Aorta (tissue), 5 donors: ENCODE measurements around the gene CABP7. TPM values are rescaled to one million over a fixed set of nuclear protein-coding genes. Genes with fewer than 3 reads are reported as not detected.

ENCODE experiments used
- ATAC-seq: fragments of 200-7000 bp; cut with Tn5 transposase; one replicate; pipeline ENCODE4 v1.9.1; 2022; ENCODE audit warnings: moderate library complexity; ENCODE audit not compliant: low FRiP score
- DNase-seq, 2 donors: peaks; one replicate each; pipeline ENCODE4 v3.0.0-alpha.2; 2020
- H3K27ac ChIP-seq, 2 donors: one replicate each; pipeline ENCODE4 v1.5.1; 2013; ENCODE audit warnings: low read length in 2 of 2, mild to moderate bottlenecking in 2 of 2, moderate library complexity in 2 of 2, control low read depth in 1 of 2, inconsistent platforms in 1 of 2, low read depth in 1 of 2
- H3K27me3 ChIP-seq, 2 donors: one replicate each; pipeline ENCODE4 v1.6.1; 2013; ENCODE audit warnings: control low read depth in 1 of 2, low read length in 1 of 2, mild to moderate bottlenecking in 1 of 2, moderate library complexity in 1 of 2; ENCODE audit not compliant: insufficient read depth in 2 of 2, control insufficient read depth in 1 of 2
- H3K36me3 ChIP-seq, 2 donors: one replicate each; pipeline ENCODE4 v1.6.1; 2013; ENCODE audit warnings: control low read depth in 1 of 2, low read length in 1 of 2, mild to moderate bottlenecking in 1 of 2; ENCODE audit not compliant: insufficient read depth in 2 of 2, control insufficient read depth in 1 of 2
- H3K4me1 ChIP-seq, 2 donors: one replicate each; pipeline ENCODE4 v1.6.1; 2013; ENCODE audit warnings: low read length in 2 of 2, control low read depth in 1 of 2, mild to moderate bottlenecking in 1 of 2, moderate library complexity in 1 of 2; ENCODE audit not compliant: insufficient read depth in 2 of 2, control insufficient read depth in 1 of 2
- H3K4me3 ChIP-seq, 2 donors: one replicate each; pipeline ENCODE4 v1.5.1; 2013; ENCODE audit warnings: low read length in 2 of 2, control low read depth in 1 of 2, mild to moderate bottlenecking in 1 of 2
- H3K9me3 ChIP-seq: one replicate; pipeline ENCODE4 v1.6.1; 2013; ENCODE audit warnings: mild to moderate bottlenecking, low read length; ENCODE audit not compliant: control insufficient read depth
- WGBS, 2 donors: extraction: QIAGEN DNeasy Blood & Tissue Kit; methylation state at CpG; one replicate each; pipeline ENCODE4 v1.1.7; 2013; 5-methylcytosine and 5-hydroxymethylcytosine counted together
- intact Hi-C, 2 donors: fragments of 100-400 bp; cut with DNase I; formaldehyde crosslinking; loops; one replicate each; pipeline versions ENCODE4 v1.14.2 to v1.15.0; 2022
- polyA plus RNA-seq, 2 donors: library from polyadenylated mRNA; stranded (reverse); fragments of 200-250 nt; gene quantifications; one replicate each; pipeline ENCODE4 v1.2.3, GENCODE V29; 2013
- total RNA-seq, 2 donors: library from RNA; stranded (reverse); fragmentation: NEBNext Ultra II Directional; extraction: Animal tissue kit (Norgen Biotek cat#: 25700); gene quantifications; one replicate each; pipeline ENCODE4 v1.2.1, GENCODE V29; 2021
- donor health status: healthy with polysubstance abuse.
- donor health status: Bipolar disorder and iron deficiency.
- donor health status: DM: no; HTN: no; CAD: no.
- donor health status: DM: no; HTN: no; CAD: no.
- donor health status: DM: yes; HTN: yes; CAD: no.

The CABP7 gene
- total and polyA plus RNA-seq, 4 donors = 0.10 to 0.13 TPM; not detected in 2

GRCh38 chr22:29716814-29717545 is 2.8 kb upstream of the CABP7 start:
- H3K27ac ChIP-seq = no peak overlapping the region
- DNase-seq (peak in 1 of 2 donors; percentile 63), ATAC-seq (no peak)
- no peaks in the 10 kb centered on the region for H3K9me3 ChIP-seq
- no peak overlapping the region for H3K4me3 ChIP-seq
- H3K27me3 ChIP-seq = no peaks in the 10 kb centered on the region
- intact Hi-C loops = no loop called here
- H3K36me3 ChIP-seq = no peaks in the 10 kb centered on the region
- H3K4me1 ChIP-seq = no peaks in the 10 kb centered on the region
- WGBS, 2 donors = 65% methylated on average over 16 of the region's 16 CpGs

- WGBS, 2 donors = 90 to 91% methylated on average over 11 of the region's 11 CpGs
- DNase-seq (no peak), ATAC-seq (no peak)
- Histone ChIP-seq H3K9me3 (no peaks in the 10 kb centered on the region), H3K4me3 (no peak overlapping the region), H3K27ac (no peak overlapping the region), H3K4me1 (no peaks in the 10 kb centered on the region), H3K36me3 (no peaks in the 10 kb centered on the region), H3K27me3 (no peaks in the 10 kb centered on the region)
- intact Hi-C loops = no loop called here
Measured at GRCh38 chr22:29717789-29718188, 2.0 kb upstream of the CABP7 start.

GRCh38 chr22:29718949-29719898 is 579 bp upstream of the CABP7 start:
- ATAC-seq (no peak), DNase-seq (no peak)
- Histone ChIP-seq H3K4me1 (no peaks in the 10 kb centered on the region), H3K9me3 (no peaks in the 10 kb centered on the region), H3K4me3 (no peak overlapping the region), H3K27me3 (no peaks in the 10 kb centered on the region), H3K27ac (no peak overlapping the region), H3K36me3 (no peaks in the 10 kb centered on the region)
- intact Hi-C loops = no loop called here
- 40 to 49% methylated on average over 20 to 24 of the region's 24 CpGs for WGBS, 2 donors

GRCh38 chr22:29720811-29721323 is 1.1 kb downstream of the CABP7 start:
- Histone ChIP-seq H3K4me1 (no peaks in the 10 kb centered on the region), H3K9me3 (no peaks in the 10 kb centered on the region), H3K36me3 (no peaks in the 10 kb centered on the region), H3K27ac (no peak overlapping the region), H3K4me3 (no peak overlapping the region), H3K27me3 (no peaks in the 10 kb centered on the region)
- 4% methylated on average over 50 to 53 of the region's 53 CpGs for WGBS, 2 donors
- ATAC-seq (no peak), DNase-seq (no peak)
- intact Hi-C loops = no loop called here

- intact Hi-C loops = no loop called here
- no peak for ATAC-seq
- Histone ChIP-seq H3K27ac (no peak overlapping the region), H3K27me3 (no peaks in the 10 kb centered on the region), H3K4me3 (no peak overlapping the region), H3K4me1 (no peaks in the 10 kb centered on the region), H3K9me3 (no peaks in the 10 kb centered on the region), H3K36me3 (no peaks in the 10 kb centered on the region)
- DNase-seq = no peak
- WGBS, 2 donors = 66 to 74% methylated on average over 7 of the region's 7 CpGs
Measured at GRCh38 chr22:29722151-29722550, 2.3 kb downstream of the CABP7 start.

- H3K36me3 ChIP-seq = no peaks in the 10 kb centered on the region
- H3K4me1 ChIP-seq = no peaks in the 10 kb centered on the region
- ATAC-seq (no peak), DNase-seq (no peak)
- 66 to 71% methylated on average over 16 of the region's 16 CpGs for WGBS, 2 donors
- intact Hi-C loops = no loop called here
- H3K27me3 ChIP-seq = no peaks in the 10 kb centered on the region
- H3K27ac ChIP-seq = no peak overlapping the region
- H3K9me3 ChIP-seq = no peaks in the 10 kb centered on the region
- no peak overlapping the region for H3K4me3 ChIP-seq
Measured at GRCh38 chr22:29722587-29722986, 2.8 kb downstream of the CABP7 start.

- WGBS, 2 donors = 92 to 93% methylated on average over 10 of the region's 10 CpGs
- intact Hi-C loops = no loop called here
- ATAC-seq (no peak), DNase-seq (no peak)
- Histone ChIP-seq H3K36me3 (no peaks in the 10 kb centered on the region), H3K27me3 (no peaks in the 10 kb centered on the region), H3K4me1 (no peaks in the 10 kb centered on the region), H3K27ac (no peak overlapping the region), H3K9me3 (no peaks in the 10 kb centered on the region), H3K4me3 (no peak overlapping the region)
Measured at GRCh38 chr22:29723766-29724165, 4.0 kb downstream of the CABP7 start.

- DNase-seq (no peak), ATAC-seq (no peak)
- intact Hi-C loops = no loop called here
- no peaks in the 10 kb centered on the region for H3K27me3 ChIP-seq
- no peaks in the 10 kb centered on the region for H3K36me3 ChIP-seq
- no peaks in the 10 kb centered on the region for H3K9me3 ChIP-seq
- H3K4me3 ChIP-seq = no peak overlapping the region
- no peaks in the 10 kb centered on the region for H3K4me1 ChIP-seq
- WGBS, 2 donors = 53 to 54% methylated on average over 8 of the region's 8 CpGs
- no peak overlapping the region for H3K27ac ChIP-seq
Measured at GRCh38 chr22:29724843-29725242, 5.0 kb downstream of the CABP7 start.
